DLD1 (cell line): ENCODE measurements around the gene OR13C5.
"Not testable (repeated sequence)": the region's sequence is repeated elsewhere in the genome, so short reads cannot be mapped to it uniquely, and the experiment has no call there.

ENCODE experiments used
- in situ Hi-C: cut with HindIII; loops from 2 replicates; pipeline ENCODE4 v1.10.0; 2017; ENCODE audit warnings: low sequenced_read_pairs

OR13C5 gene

GRCh38 chr9:104599313-104599712 lies at the start of gene OR13C5:
TSS of gene OR13C5 (minus strand) at chr9:104599413. CDS start at chr9:104599413, 0 bp downstream.
- in situ Hi-C loops, result not testable (repeated sequence)

- in situ Hi-C loops, result no loop called here
Observed at GRCh38 chr9:104635456-104635855, 36.2 kb upstream of the OR13C5 start.

GRCh38 chr9:104633976-104634520 lies 34.8 kb upstream of the OR13C5 start:
- in situ Hi-C loops, result no loop called here

- in situ Hi-C loops, result not testable (repeated sequence)
Observed at GRCh38 chr9:104625964-104626363, 26.8 kb upstream of the OR13C5 start.

- in situ Hi-C loops, result no loop called here
Observed at GRCh38 chr9:104618104-104618503, 18.9 kb upstream of the OR13C5 start, which contains the start of gene OR13C9. TSS of gene OR13C9 (minus strand) at chr9:104618204. CDS start at chr9:104618204, 0 bp downstream.

GRCh38 chr9:104617418-104617817 lies 18.2 kb upstream of the OR13C5 start:
- in situ Hi-C loops, result no loop called here

- in situ Hi-C loops, result no loop called here
Observed at GRCh38 chr9:104611213-104611612, 12.0 kb upstream of the OR13C5 start.

GRCh38 chr9:104608336-104608735 lies 9.1 kb upstream of the OR13C5 start:
- in situ Hi-C loops, result no loop called here

- in situ Hi-C loops, result no loop called here
Observed at GRCh38 chr9:104606152-104606551, 6.9 kb upstream of the OR13C5 start.

- in situ Hi-C loops, result not testable (repeated sequence)
Observed at GRCh38 chr9:104605527-104605926, 6.3 kb upstream of the OR13C5 start, which contains the start of gene OR13C2. TSS of gene OR13C2 (minus strand) at chr9:104605627. CDS start at chr9:104605627, 0 bp downstream.

- in situ Hi-C loops, result no loop called here
Observed at GRCh38 chr9:104604801-104605200, 5.6 kb upstream of the OR13C5 start.

GRCh38 chr9:104598749-104599148 lies 464 bp downstream of the OR13C5 start:
- in situ Hi-C loops, result not testable (repeated sequence)

GRCh38 chr9:104589626-104590025 lies 9.6 kb downstream of the OR13C5 start:
- in situ Hi-C loops, result no loop called here

- in situ Hi-C loops, result no loop called here
Observed at GRCh38 chr9:104586496-104587180, 12.6 kb downstream of the OR13C5 start.

- in situ Hi-C loops, result no loop called here
Observed at GRCh38 chr9:104580562-104580961, 18.7 kb downstream of the OR13C5 start.

GRCh38 chr9:104577263-104577662 lies 21.9 kb downstream of the OR13C5 start:
- in situ Hi-C loops, result no loop called here

- in situ Hi-C loops, result no loop called here
Observed at GRCh38 chr9:104575456-104575855, 23.8 kb downstream of the OR13C5 start.

- in situ Hi-C loops, result no loop called here
Observed at GRCh38 chr9:104572612-104573011, 26.6 kb downstream of the OR13C5 start.

GRCh38 chr9:104568868-104569267 lies 30.3 kb downstream of the OR13C5 start, which contains the start of gene OR13C8:
TSS of gene OR13C8 (plus strand) at chr9:104569168. CDS start at chr9:104569168, 0 bp downstream.
- in situ Hi-C loops, result no loop called here

GRCh38 chr9:104564358-104564757 lies 34.9 kb downstream of the OR13C5 start:
- in situ Hi-C loops, result no loop called here

GRCh38 chr9:104556830-104557634 lies 42.2 kb downstream of the OR13C5 start:
- in situ Hi-C loops, result no loop called here
